GM23338 (cell line): ENCODE results near the gene FILIP1.

Experiments used
- CREB1 ChIP-seq: fragments of 250-450 bp; sonication (Bioruptor Pico); IDR thresholded peaks from 2 replicates; pipeline ENCODE4 v1.5.0; 2020; ENCODE audit warnings: low read depth, mild to moderate bottlenecking, moderate library complexity
- CTCF ChIP-seq, 2 experiments: fragments of 200-600 bp in 1 of 2; sonication (generic) in 1 of 2; conservative IDR thresholded peaks; 2 replicates each; pipeline versions ENCODE4 v1.5.1 to v1.6.1; 2016 to 2017; ENCODE audit warnings: antibody characterized with exemption in 2 of 2, low read depth in 2 of 2, mild to moderate bottlenecking in 2 of 2, moderate library complexity in 1 of 2
- ETS1 ChIP-seq: IDR thresholded peaks from 2 replicates; pipeline ENCODE4 v1.6.1; 2016; ENCODE audit warnings: antibody characterized with exemption
- EZH2 ChIP-seq: fragments of 200-600 bp; sonication (generic); IDR thresholded peaks from one replicate; pipeline ENCODE4 v1.8.0; 2017; ENCODE audit warnings: antibody characterized with exemption, mild to moderate bottlenecking, low read depth; ENCODE audit not compliant: unreplicated experiment
- EZH2phosphoT487 ChIP-seq: fragments of 200-600 bp; sonication (generic); IDR thresholded peaks from one replicate; pipeline ENCODE4 v1.8.1; 2018; ENCODE audit warnings: antibody characterized with exemption; ENCODE audit not compliant: unreplicated experiment
- JUNB ChIP-seq: IDR thresholded peaks from one replicate; pipeline ENCODE4 v1.6.1; 2016; ENCODE audit warnings: antibody characterized with exemption; ENCODE audit not compliant: unreplicated experiment
- NANOG ChIP-seq: IDR thresholded peaks from 2 replicates; pipeline ENCODE4 v1.6.1; 2016; ENCODE audit warnings: antibody characterized with exemption, borderline replicate concordance
- POLR2AphosphoS5 ChIP-seq: IDR thresholded peaks from 2 replicates; pipeline ENCODE4 v1.6.1; 2016; ENCODE audit warnings: antibody characterized with exemption, low read depth
- REST ChIP-seq: IDR thresholded peaks from one replicate; pipeline ENCODE4 v1.6.1; 2018; ENCODE audit warnings: antibody characterized with exemption; ENCODE audit not compliant: unreplicated experiment
- STAT1 ChIP-seq: IDR thresholded peaks from one replicate; pipeline ENCODE4 v1.6.1; 2016; ENCODE audit warnings: antibody characterized with exemption; ENCODE audit not compliant: unreplicated experiment
- ZNF114 ChIP-seq: fragments of 250-450 bp; sonication (Bioruptor Pico); IDR thresholded peaks from 2 replicates; pipeline ENCODE4 v1.5.0; 2020; ENCODE audit warnings: mild to moderate bottlenecking, moderate library complexity
- ZNF462 ChIP-seq: fragments of 250-450 bp; sonication (Bioruptor Pico); IDR thresholded peaks from 2 replicates; pipeline ENCODE4 v1.5.0; 2020; ENCODE audit warnings: mild to moderate bottlenecking, moderate library complexity

GRCh38 chr6:75379536-75379935, 114.1 kb downstream of the FILIP1 start:
- TF ChIP-seq CTCF (conservative IDR thresholded peaks at IDR 0.05; ENCODE audit: low read depth in 2 of 2) (no peak), CREB1 (no peak), POLR2AphosphoS5 (no peak), EZH2phosphoT487 (no peak), JUNB (no peak), REST (no peak), ETS1 (no peak), EZH2 (no peak), NANOG (no peak), ZNF462 (no peak), STAT1 (no peak), ZNF114 (CRISPR knock-in tag) (no peak)
